Parathyroid adenoma (tissue), 2 donors: Measurements from ENCODE around the gene SHISA3.

ENCODE experiments used
- H2AFZ ChIP-seq: fragments of 300-600 bp; sonication (generic); one replicate; pipeline ENCODE4 v1.7.0; 2017; ENCODE audit warnings: antibody characterized with exemption, mild to moderate bottlenecking
- H3K27ac ChIP-seq: fragments of 300-600 bp; sonication (generic); one replicate; pipeline ENCODE4 v1.7.0; 2017
- H3K27me3 ChIP-seq: fragments of 300-600 bp; sonication (generic); one replicate; pipeline ENCODE4 v1.7.0; 2017; ENCODE audit warnings: low read length; ENCODE audit not compliant: control insufficient read depth, insufficient read depth
- H3K36me3 ChIP-seq: fragments of 300-600 bp; sonication (generic); one replicate; pipeline ENCODE4 v1.7.0; 2017; ENCODE audit warnings: low read length; ENCODE audit not compliant: control insufficient read depth, insufficient read depth
- H3K4me1 ChIP-seq: fragments of 300-600 bp; sonication (generic); one replicate; pipeline ENCODE4 v1.7.0; 2017; ENCODE audit warnings: control low read depth
- H3K4me2 ChIP-seq: fragments of 300-600 bp; sonication (generic); one replicate; pipeline ENCODE4 v1.7.0; 2017; ENCODE audit warnings: low read length
- H3K4me3 ChIP-seq: fragments of 300-600 bp; sonication (generic); one replicate; pipeline ENCODE4 v1.7.0; 2017; ENCODE audit warnings: low read depth, low read length
- H3K79me2 ChIP-seq: fragments of 300-600 bp; sonication (generic); one replicate; pipeline ENCODE4 v1.7.0; 2017; ENCODE audit warnings: control low read depth
- H3K9ac ChIP-seq: fragments of 300-600 bp; sonication (generic); one replicate; pipeline ENCODE4 v1.7.0; 2017; ENCODE audit warnings: mild to moderate bottlenecking
- H3K9me3 ChIP-seq: fragments of 300-600 bp; sonication (generic); one replicate; pipeline ENCODE4 v1.7.0; 2017; ENCODE audit warnings: low read length; ENCODE audit not compliant: control insufficient read depth
- CTCF ChIP-seq: fragments of 300-600 bp; sonication (generic); IDR thresholded peaks from one replicate; pipeline ENCODE4 v1.7.0; 2017; ENCODE audit warnings: antibody characterized with exemption, mild to moderate bottlenecking
- donor health status: primary hyperparathyroidism.

The SHISA3 gene

GRCh38 chr4:42362591-42362990 is 34.7 kb upstream of the SHISA3 start:
- Histone ChIP-seq H3K27ac (no peak overlapping the region), H3K9ac (no peak overlapping the region), H3K4me2 (no peak overlapping the region), H3K79me2 (no peaks in the 10 kb centered on the region), H2AFZ (no peak overlapping the region), H3K9me3 (no peaks in the 10 kb centered on the region), H3K4me1 (no peaks in the 10 kb centered on the region), H3K36me3 (no peaks in the 10 kb centered on the region), H3K27me3 (no peaks in the 10 kb centered on the region), H3K4me3 (no peak overlapping the region)
- TF ChIP-seq CTCF, result no peak

GRCh38 chr4:42363614-42364013 is 33.7 kb upstream of the SHISA3 start:
- no peaks in the 10 kb centered on the region for H3K79me2 ChIP-seq
- H3K9ac ChIP-seq, result no peak overlapping the region
- no peak overlapping the region for H3K4me2 ChIP-seq
- no peak overlapping the region for H2AFZ ChIP-seq
- no peaks in the 10 kb centered on the region for H3K9me3 ChIP-seq
- H3K27ac ChIP-seq, result no peak overlapping the region
- H3K27me3 ChIP-seq, result no peaks in the 10 kb centered on the region
- TF ChIP-seq CTCF, result no peak
- H3K4me1 ChIP-seq, result no peaks in the 10 kb centered on the region
- no peaks in the 10 kb centered on the region for H3K36me3 ChIP-seq
- no peak overlapping the region for H3K4me3 ChIP-seq

- Histone ChIP-seq H3K4me3 (no peak overlapping the region), H3K9ac (no peak overlapping the region), H2AFZ (no peak overlapping the region), H3K79me2 (no peaks in the 10 kb centered on the region), H3K9me3 (no peaks in the 10 kb centered on the region), H3K27ac (no peak overlapping the region), H3K27me3 (no peaks in the 10 kb centered on the region), H3K4me1 (no peaks in the 10 kb centered on the region), H3K36me3 (no peaks in the 10 kb centered on the region), H3K4me2 (no peak overlapping the region)
- no peak for TF ChIP-seq CTCF
Observed at GRCh38 chr4:42364266-42365053, 32.8 kb upstream of the SHISA3 start.

- H3K79me2 ChIP-seq, result no peaks in the 10 kb centered on the region
- H3K27me3 ChIP-seq, result no peaks in the 10 kb centered on the region
- TF ChIP-seq CTCF, result no peak
- H3K27ac ChIP-seq, result no peak overlapping the region
- H3K9me3 ChIP-seq, result no peaks in the 10 kb centered on the region
- no peak overlapping the region for H3K9ac ChIP-seq
- H3K4me2 ChIP-seq, result no peak overlapping the region
- H3K4me1 ChIP-seq, result no peaks in the 10 kb centered on the region
- H3K36me3 ChIP-seq, result no peaks in the 10 kb centered on the region
- no peak overlapping the region for H2AFZ ChIP-seq
- no peak overlapping the region for H3K4me3 ChIP-seq
Observed at GRCh38 chr4:42366959-42367358, 30.3 kb upstream of the SHISA3 start.

- no peak overlapping the region for H2AFZ ChIP-seq
- no peaks in the 10 kb centered on the region for H3K27me3 ChIP-seq
- no peak overlapping the region for H3K27ac ChIP-seq
- no peaks in the 10 kb centered on the region for H3K79me2 ChIP-seq
- no peaks in the 10 kb centered on the region for H3K4me1 ChIP-seq
- H3K9me3 ChIP-seq, result no peaks in the 10 kb centered on the region
- no peak overlapping the region for H3K4me3 ChIP-seq
- no peak overlapping the region for H3K9ac ChIP-seq
- H3K4me2 ChIP-seq, result no peak overlapping the region
- H3K36me3 ChIP-seq, result no peaks in the 10 kb centered on the region
- TF ChIP-seq CTCF, result no peak
Observed at GRCh38 chr4:42369489-42369888, 27.8 kb upstream of the SHISA3 start.
